Epidermal melanocyte (primary cell): Measurements from ENCODE around the gene GATAD2B.
"Not testable (repeated sequence)": the region's sequence is repeated elsewhere in the genome, so short reads cannot be mapped to it uniquely, and the experiment has no call there.

Experiments used
- DNase-seq: peaks from one replicate; pipeline ENCODE4 v3.0.0; 2011; ENCODE audit warnings: low spot score; ENCODE audit not compliant: insufficient read length

GATAD2B gene

DNA sequence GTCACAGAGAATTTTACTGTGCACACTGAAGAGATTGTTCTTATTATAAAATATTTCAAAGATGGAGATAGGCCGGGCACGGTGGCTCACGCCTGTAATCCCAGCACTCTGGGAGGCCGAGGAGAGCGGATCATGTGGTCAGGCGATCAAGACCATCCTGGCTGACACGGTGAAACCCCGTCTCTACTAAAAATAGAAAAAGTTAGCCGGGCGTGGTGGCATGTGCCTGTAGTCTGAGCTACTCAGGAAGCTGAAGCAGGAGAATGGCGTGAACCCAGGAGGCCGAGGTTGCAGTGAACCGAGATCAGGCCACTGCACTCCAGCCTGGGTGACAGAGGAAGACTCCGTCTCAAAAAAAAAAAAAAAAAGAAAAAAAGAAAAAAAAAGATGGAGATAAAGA is 82.0 kb downstream of the GATAD2B start:
- not testable (repeated sequence) for DNase-seq

- not testable (repeated sequence) for DNase-seq
Observed at GRCh38 chr1:153833968-153834367, 88.8 kb downstream of the GATAD2B start.

- DNase-seq = no peak
Observed at GRCh38 chr1:153833171-153833570, 89.6 kb downstream of the GATAD2B start.

- no peak for DNase-seq
Observed at GRCh38 chr1:153832293-153832692, 90.5 kb downstream of the GATAD2B start.

DNA sequence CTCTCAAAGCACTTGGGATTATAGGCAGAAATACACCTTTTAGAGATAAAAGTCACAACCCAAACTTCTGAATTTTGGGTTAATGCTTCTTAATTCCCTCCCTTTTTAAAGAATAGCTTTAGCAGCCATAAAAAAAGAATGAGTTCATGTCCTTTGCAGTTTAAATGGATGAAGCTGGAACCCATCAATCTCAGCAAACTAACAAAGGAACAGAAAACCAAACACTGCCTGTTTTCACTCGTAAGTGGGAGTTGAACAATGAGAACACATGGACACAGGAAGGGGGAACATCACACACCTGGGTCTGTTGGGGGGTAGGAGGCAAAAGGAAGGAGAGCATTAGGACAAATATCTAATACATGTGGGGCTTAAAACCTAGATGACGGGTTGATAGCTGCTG is 91.7 kb downstream of the GATAD2B start:
- no peak for DNase-seq

GRCh38 chr1:153827168-153827964 is 95.4 kb downstream of the GATAD2B start:
- DNase-seq = no peak

DNA sequence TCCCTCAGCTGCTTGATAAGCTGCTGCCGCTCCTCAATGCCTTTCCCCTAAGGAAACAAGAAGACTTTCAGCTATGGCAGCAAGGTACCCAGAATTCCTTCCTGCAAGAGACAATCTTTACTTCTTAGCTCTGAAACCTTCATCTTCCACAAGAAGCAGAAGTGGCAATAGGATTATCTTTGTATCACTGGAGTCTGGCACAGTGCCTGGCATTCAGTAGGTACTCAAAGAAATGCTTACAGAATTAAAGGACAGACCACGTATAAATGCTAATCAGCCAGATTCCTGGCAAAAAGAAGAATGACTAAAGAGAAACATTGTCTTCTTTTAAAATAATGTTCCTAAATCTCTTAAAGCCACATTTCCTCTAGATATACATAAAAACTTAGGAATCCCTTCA is 103.9 kb downstream of the GATAD2B start:
- no peak for DNase-seq

GRCh38 chr1:153816283-153816889 is 106.4 kb downstream of the GATAD2B start:
- no peak for DNase-seq

GRCh38 chr1:153805886-153806719 is 116.7 kb downstream of the GATAD2B start:
- no peak for DNase-seq

GRCh38 chr1:153805042-153805745 is 117.6 kb downstream of the GATAD2B start:
- DNase-seq = no peak

- DNase-seq = no peak
Observed at GRCh38 chr1:153804112-153804511, 118.7 kb downstream of the GATAD2B start.

DNA sequence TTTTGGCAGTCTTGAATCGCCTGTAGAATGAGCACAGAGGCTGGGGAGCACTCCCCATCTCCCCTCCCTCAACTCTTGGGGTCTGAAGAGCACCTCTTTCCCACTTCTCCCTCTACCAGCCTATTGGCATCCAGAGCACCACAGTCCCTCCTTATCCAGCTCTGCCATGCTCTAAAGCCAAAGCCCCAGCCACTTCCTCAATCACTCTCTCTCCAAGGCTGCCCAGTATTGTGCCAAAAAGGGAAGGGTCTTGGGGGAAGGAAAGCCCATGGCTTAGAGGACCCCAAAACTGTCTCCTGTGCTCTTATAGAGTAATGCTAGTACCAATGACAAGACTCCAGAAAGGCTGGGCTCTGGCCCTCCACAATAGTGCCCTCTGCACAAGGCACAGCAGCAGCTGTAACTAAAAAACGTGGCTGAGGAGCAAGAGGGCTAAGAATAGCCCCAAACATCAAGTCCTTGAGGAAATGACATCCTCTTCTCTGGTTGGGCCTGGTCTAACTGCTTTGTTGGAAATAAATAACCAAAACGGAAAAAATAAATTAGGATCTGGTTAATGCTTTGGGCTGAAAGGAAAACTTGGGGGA is 119.2 kb downstream of the GATAD2B start:
- DNase-seq = no peak

DNA sequence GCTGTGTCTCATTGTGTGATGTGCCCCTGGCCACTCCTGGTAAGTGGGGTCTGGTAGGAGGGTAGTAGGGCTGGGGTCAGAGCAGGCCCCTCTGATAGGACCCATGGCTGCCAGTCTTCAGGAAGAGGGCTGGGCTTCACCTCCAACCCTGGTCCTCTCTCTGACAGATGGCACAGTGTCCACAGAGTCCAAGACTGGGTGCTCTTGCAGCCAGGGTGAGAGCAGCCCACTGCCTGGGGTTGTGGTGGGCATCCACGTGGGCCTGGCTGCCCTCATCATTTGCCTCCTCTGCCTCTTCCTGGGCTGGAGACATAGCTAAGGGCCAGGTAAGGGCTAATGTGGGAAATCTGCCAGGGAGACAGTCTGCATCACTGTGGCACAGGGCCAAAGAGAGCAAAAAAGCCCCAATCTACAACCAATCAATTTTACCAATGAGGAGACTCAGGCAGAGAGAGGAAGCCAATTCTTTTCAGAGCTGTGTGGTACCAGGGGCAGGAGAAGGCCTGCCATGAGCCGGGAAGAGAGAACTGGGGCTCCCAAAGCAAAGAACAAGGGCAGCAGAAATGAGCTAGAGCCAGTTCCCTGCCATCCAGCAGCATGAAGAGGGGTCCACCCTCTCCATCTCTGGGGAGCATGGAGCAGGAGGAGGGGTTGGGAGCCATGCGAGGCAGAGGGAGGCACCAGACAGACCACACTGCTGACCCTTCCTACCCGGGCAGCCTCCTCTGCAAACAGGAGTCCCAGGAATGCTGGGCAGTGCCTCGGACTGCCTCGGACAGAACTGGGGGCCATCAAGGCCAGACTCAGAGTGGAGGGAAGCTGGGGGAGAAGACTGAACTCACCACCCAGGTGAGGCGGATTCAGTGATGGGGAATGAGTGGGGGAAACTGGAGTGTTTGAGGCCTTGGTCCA is 120.7 kb downstream of the GATAD2B start:
- DNase-seq = no peak

DNA sequence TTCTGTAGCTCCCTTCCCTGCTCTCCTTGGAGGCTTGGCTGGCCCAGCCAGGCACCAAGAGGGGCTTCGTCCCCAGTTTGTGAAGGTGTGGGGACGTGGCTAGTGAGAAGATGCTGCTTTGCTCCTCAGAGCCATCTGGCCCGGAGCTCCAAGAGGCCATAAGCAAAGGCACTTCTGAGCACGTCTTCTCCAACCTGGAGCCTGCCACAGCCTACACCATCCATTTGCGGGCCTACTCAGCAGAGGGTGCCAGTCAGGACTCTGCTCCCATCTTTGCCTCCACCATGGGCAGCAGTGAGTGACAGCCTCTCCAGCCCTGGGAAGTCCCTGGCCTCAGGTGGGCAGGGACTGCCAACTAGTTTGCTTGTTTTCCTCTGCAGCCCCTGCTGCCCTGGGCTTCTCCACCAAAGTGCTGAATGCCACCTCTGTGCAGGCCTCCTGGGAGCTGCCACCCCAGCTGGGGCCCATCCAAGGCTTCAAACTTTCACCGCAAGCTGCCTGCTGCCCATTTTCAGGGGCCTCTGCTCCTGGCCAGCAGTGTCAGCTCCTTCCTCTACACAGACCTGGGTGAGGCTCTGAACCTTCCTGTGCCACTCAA is 121.6 kb downstream of the GATAD2B start:
- no peak for DNase-seq

DNA sequence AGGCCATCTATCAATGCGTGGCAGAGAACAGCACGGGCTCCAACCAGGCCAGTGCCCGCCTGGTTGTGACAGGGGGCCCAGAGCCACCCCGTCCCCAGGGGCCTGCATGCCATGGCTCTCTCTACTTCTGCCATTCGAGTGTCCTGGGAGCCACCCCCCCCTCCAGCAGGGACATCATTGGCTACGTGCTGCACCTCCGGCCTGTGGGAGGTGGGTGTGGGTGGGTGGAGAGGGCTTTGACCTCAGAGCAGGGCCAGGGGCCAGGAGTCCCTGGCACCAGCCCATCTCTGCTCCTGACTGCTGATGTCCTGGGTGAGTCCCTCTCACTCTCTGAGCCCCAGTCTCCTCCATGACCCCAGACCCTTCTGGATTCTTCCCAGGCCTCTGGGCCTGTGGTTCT is 122.3 kb downstream of the GATAD2B start:
- DNase-seq = no peak

DNA sequence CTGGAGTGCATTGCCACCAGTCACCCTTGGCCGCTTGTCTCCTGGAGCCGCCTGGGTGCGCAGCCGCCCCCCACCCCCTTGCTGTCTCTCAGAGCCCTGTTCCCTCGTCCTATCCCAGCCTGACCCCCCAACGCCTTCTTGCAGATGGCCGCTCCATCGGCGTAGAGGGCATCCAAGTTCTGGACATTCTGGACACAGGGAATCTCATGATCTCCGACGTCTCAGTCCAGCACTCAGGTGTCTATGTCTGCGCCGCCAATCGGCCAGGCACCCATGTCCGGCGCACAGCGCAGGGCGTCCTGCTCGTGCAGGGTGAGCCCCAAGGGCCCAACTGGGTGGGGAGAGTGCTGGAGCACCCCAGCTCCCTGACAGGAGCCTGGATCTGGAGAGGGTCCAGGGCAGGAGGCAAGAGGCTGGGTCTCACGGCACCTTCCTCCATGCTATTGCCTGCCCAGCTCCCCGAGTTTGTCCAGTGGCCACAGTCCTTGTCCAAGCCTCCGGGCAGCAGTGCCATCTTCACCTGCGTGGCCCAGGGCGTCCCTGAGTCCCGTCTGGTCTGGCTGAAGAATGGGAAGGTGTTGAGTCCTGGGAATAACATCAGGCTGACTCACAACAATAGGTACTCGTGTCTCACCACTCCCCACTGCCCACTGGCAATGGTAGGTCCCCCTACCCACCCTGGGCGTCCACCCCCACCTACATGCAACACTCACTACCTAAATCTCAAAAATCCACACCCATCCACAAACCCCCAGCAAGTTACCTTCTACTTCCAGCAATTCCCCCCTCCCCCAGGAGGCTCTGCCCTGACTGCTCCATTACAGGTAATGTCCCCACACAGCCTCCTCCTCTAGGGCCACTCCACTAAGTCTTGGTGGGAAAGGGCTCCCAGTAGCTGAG is 123.0 kb downstream of the GATAD2B start:
- DNase-seq = no peak

GRCh38 chr1:153799016-153799415 is 123.8 kb downstream of the GATAD2B start:
- no peak for DNase-seq

GRCh38 chr1:153798468-153798780 is 124.3 kb downstream of the GATAD2B start:
- no peak for DNase-seq
